K562 (cell line): ENCODE results near the gene AJM1. TPM values are rescaled to one million over a fixed set of nuclear protein-coding genes. Genes with fewer than 3 reads are reported as not detected.
A peak's percentile ranks its signal among the peaks of the same experiment; 100 is the strongest.

Experiments used
- CAMTA2 ChIP-seq: fragments of 250-450 bp; sonication (Bioruptor Pico); conservative IDR thresholded peaks from 2 replicates; pipeline ENCODE4 v1.5.1; 2022
- CXXC5 ChIP-seq: fragments of 250-450 bp; sonication (Bioruptor Pico); IDR thresholded peaks from 2 replicates; pipeline ENCODE4 v1.8.0; 2022; ENCODE audit warnings: inconsistent platforms, mild to moderate bottlenecking, moderate library complexity
- E2F6 ChIP-seq, 2 experiments: IDR thresholded peaks; 2 replicates each; pipeline ENCODE4 v1.6.1; 2011; ENCODE audit warnings: borderline replicate concordance in 1 of 2, control low read depth in 1 of 2, low read depth in 1 of 2, low read length in 1 of 2, mild to moderate bottlenecking in 1 of 2, mixed read lengths in 1 of 2, moderate library complexity in 1 of 2; ENCODE audit not compliant: insufficient read depth in 1 of 2, insufficient read length in 1 of 2, poor library complexity in 1 of 2, severe bottlenecking in 1 of 2; ENCODE audit errors: extremely low read depth in 1 of 2
- ERF ChIP-seq: fragments of 450-650 bp; formaldehyde crosslinking; IDR thresholded peaks from 2 replicates; pipeline ENCODE4 v1.4.0; 2020; ENCODE audit warnings: mild to moderate bottlenecking, mixed read lengths
- FOXO4 ChIP-seq: fragments of 450-650 bp; formaldehyde crosslinking; IDR thresholded peaks from 2 replicates; pipeline ENCODE4 v1.4.0; 2020; ENCODE audit warnings: mild to moderate bottlenecking, moderate library complexity
- L3MBTL2 ChIP-seq: fragments of 450-650 bp; IDR thresholded peaks from 2 replicates; pipeline ENCODE4 v1.6.1; 2016; ENCODE audit warnings: mild to moderate bottlenecking, moderate library complexity
- MAZ ChIP-seq, 2 experiments: fragments of 450-650 bp in 1 of 2; sonication (generic) in 1 of 2; formaldehyde crosslinking; IDR thresholded peaks in 1 of 2; conservative IDR thresholded peaks in 1 of 2; 2 replicates each; pipeline versions ENCODE4 v1.4.0 to v1.5.0; 2020; ENCODE audit warnings: mild to moderate bottlenecking in 1 of 2, missing genetic modification reagents in 1 of 2
- MEIS2 ChIP-seq: fragments of 450-650 bp; IDR thresholded peaks from 2 replicates; pipeline ENCODE4 v1.6.1; 2014; ENCODE audit warnings: mild to moderate bottlenecking; ENCODE audit not compliant: partially characterized antibody
- PBX2 ChIP-seq, 2 experiments: IDR thresholded peaks in 1 of 2; conservative IDR thresholded peaks in 1 of 2; 2 replicates each; pipeline ENCODE4 v1.6.1; 2016; ENCODE audit warnings: low read depth in 2 of 2, mild to moderate bottlenecking in 1 of 2, missing compliant biosample characterization in 1 of 2, missing genetic modification characterization in 1 of 2, moderate library complexity in 1 of 2
- PKNOX1 ChIP-seq: fragments of 450-650 bp; IDR thresholded peaks from 2 replicates; pipeline ENCODE4 v1.6.1; 2016
- POLR2AphosphoS2 ChIP-seq: IDR thresholded peaks from 2 replicates; pipeline ENCODE4 v1.6.1; 2012; ENCODE audit warnings: low read length, improper control_type of control experiment
- ZBTB9 ChIP-seq: fragments of 450-650 bp; formaldehyde crosslinking; IDR thresholded peaks from 2 replicates; pipeline ENCODE4 v1.4.0; 2020; ENCODE audit warnings: mild to moderate bottlenecking, moderate library complexity
- ZFP36 ChIP-seq: fragments of 150-350 bp; IDR thresholded peaks from 2 replicates; pipeline ENCODE4 v1.6.1; 2018; ENCODE audit warnings: low read length, low read depth; ENCODE audit not compliant: partially characterized antibody
- polyA plus RNA-seq, 8 experiments: library from polyadenylated mRNA; depleted of rRNA in 4 of 8; stranded (reverse) in 5 of 8; unstranded in 3 of 8; fragments of >200 nt; fragmentation: Nextera tagmentation in 2 of 8; fragmentation: Illumina TruSeq in 1 of 8; extraction: Ambion mirVana in 2 of 8; extraction: Trizol in 1 of 8; gene quantifications; 2 replicates each; pipeline versions ENCODE4 v1.2.1 to v1.2.3, GENCODE V29; 2011 to 2014; ENCODE audit warnings: inconsistent platforms in 1 of 8, missing spikeins in 1 of 8
- total RNA-seq, 7 experiments: library from RNA; depleted of rRNA in 6 of 7; stranded (reverse); fragments of >200 nt in 6 of 7; fragmentation: Illumina TruSeq in 2 of 7; extraction: Trizol in 2 of 7; gene quantifications; 2 replicates each; pipeline versions ENCODE4 v1.2.1 to v1.2.3, GENCODE V29; 2011 to 2021; ENCODE audit warnings: low replicate concordance in 1 of 7

AJM1 gene
- total and polyA plus RNA-seq, 9 of the 15 experiments (the other 6 are each of a cell fraction or from before 2014, with no cell fraction given), result 0.01 to 3.7 (median 0.65) TPM; not detected in 1

GRCh38 chr9:136793086-136793946 lies 49.0 kb upstream of the AJM1 start (continued):
- TF ChIP-seq PBX2 (CRISPR knock-in tag; IDR thresholded peaks at IDR 0.05; ENCODE audit: low read depth) (peak; percentile 37; the same call in 1 of the 2 replicates), PBX2 (tag; conservative IDR thresholded peaks at IDR 0.05; ENCODE audit: low read depth) (peak; percentile 84), CAMTA2 (CRISPR knock-in tag) (0 out of 2 replicates have a peak, but pooled peaks have one; percentile 38), E2F6 (IDR thresholded peaks at IDR 0.05; ENCODE audit: borderline replicate concordance in 1 of 2, extremely low read depth in 1 of 2, insufficient read depth in 1 of 2, insufficient read length in 1 of 2, low read depth in 1 of 2, low read length in 1 of 2, poor library complexity in 1 of 2, severe bottlenecking in 1 of 2) (peak; percentile 42 to 66), PKNOX1 (peak; percentile 96), FOXO4 (CRISPR knock-in tag) (no peak), MEIS2 (peak; percentile 80), POLR2AphosphoS2 (0 out of 2 replicates have a peak, but pooled peaks have one; percentile 53), ZBTB9 (CRISPR knock-in tag) (0 out of 2 replicates have a peak, but pooled peaks have one; percentile 22), ERF (CRISPR knock-in tag) (0 out of 2 replicates have a peak, but pooled peaks have one; percentile 36), L3MBTL2 (peak; percentile 32; the same call in 1 of the 2 replicates), MAZ (CRISPR knock-in tag; conservative IDR thresholded peaks at IDR 0.05 in 1 of 2, IDR thresholded peaks at IDR 0.05 in 1 of 2) (0 out of 4 replicates have a peak, but pooled peaks of 1 of the 2 experiments have one; percentile 20), ZFP36 (peak; percentile 21), CXXC5 (CRISPR knock-in tag) (0 out of 2 replicates have a peak, but pooled peaks have one; percentile 11)
- TF ChIP-seq, all 486 proteins: peak for 15
